H1 (cell line): Measurements from ENCODE around the gene PDE4B. TPM values are rescaled to one million over a fixed set of nuclear protein-coding genes. Genes with fewer than 3 reads are reported as not detected.

Experiments used
- CTCF ChIA-PET: fragments of 300-600 bp; sonication (Branson Sonifier 250); formaldehyde crosslinking; loops from one replicate; lab custom pipeline; 2021; ENCODE audit not compliant: partially characterized antibody; lab: Charles Lee
- POLR2A ChIA-PET: fragments of 300-600 bp; sonication (Branson Sonifier 250); formaldehyde crosslinking; loops from one replicate; lab custom pipeline; 2021; ENCODE audit warnings: inconsistent platforms; ENCODE audit not compliant: partially characterized antibody; lab: Charles Lee
- DNase-seq, 2 experiments: peaks; one replicate each; pipeline versions ENCODE4 v3.0.0 to v3.0.0-alpha.2; 2010 to 2022; ENCODE audit warnings: low spot score in 2 of 2, low read depth in 1 of 2, mixed read lengths in 1 of 2
- FAIRE-seq: peaks from 2 replicates; lab custom pipeline; 2011; peaks lifted over from hg19 to GRCh38; lab: Jason Lieb, UNC
- H2AFZ ChIP-seq: 2 replicates; pipeline ENCODE4 v1.8.1; 2012; ENCODE audit warnings: low read length, inconsistent platforms
- H2AK5ac ChIP-seq: 2 replicates; pipeline ENCODE4 v1.6.1; 2013; ENCODE audit warnings: low read depth, low read length
- H2BK120ac ChIP-seq: replicated peaks from 2 replicates; pipeline ENCODE3; 2013; ENCODE audit warnings: low read depth, low read length, inconsistent platforms
- H2BK12ac ChIP-seq: 2 replicates; pipeline ENCODE4 v1.6.1; 2013; ENCODE audit warnings: low read depth, low read length
- H2BK15ac ChIP-seq: 2 replicates; pipeline ENCODE4 v1.6.1; 2013; ENCODE audit warnings: low read length
- H2BK20ac ChIP-seq: 2 replicates; pipeline ENCODE4 v1.6.1; 2013; ENCODE audit warnings: low read length
- H2BK5ac ChIP-seq: 2 replicates; pipeline ENCODE4 v1.6.1; 2013; ENCODE audit warnings: low read depth, low read length
- H3K14ac ChIP-seq: 2 replicates; pipeline ENCODE4 v1.6.1; 2013; ENCODE audit warnings: inconsistent platforms; ENCODE audit not compliant: insufficient read length
- H3K18ac ChIP-seq: 2 replicates; pipeline ENCODE4 v1.6.1; 2013; ENCODE audit warnings: low read length; ENCODE audit errors: extremely low read depth
- H3K23ac ChIP-seq: 2 replicates; pipeline ENCODE4 v1.6.1; 2013; ENCODE audit warnings: inconsistent platforms; ENCODE audit not compliant: insufficient read length
- H3K23me2 ChIP-seq: 2 replicates; pipeline ENCODE4 v1.6.1; 2013; ENCODE audit warnings: low read depth, low read length
- H3K27ac ChIP-seq: 2 replicates; pipeline ENCODE4 v1.6.1; 2011; ENCODE audit warnings: low read depth, low read length, inconsistent platforms
- H3K27me3 ChIP-seq, 4 experiments: replicated peaks in 1 of 4; 1 replicate in 1 of 4; 2 replicates in 3 of 4; pipeline versions ENCODE4 v1.6.1 to v1.8.1; 2011 to 2013; ENCODE audit warnings: low read length in 3 of 4, mild to moderate bottlenecking in 3 of 4, inconsistent platforms in 2 of 4, mixed read lengths in 2 of 4, moderate library complexity in 1 of 4; ENCODE audit not compliant: control insufficient read depth in 3 of 4, insufficient read depth in 3 of 4; ENCODE audit errors: extremely low read depth in 1 of 4
- H3K36me3 ChIP-seq, 4 experiments: 2 replicates each; pipeline versions ENCODE4 v1.6.1 to v1.8.1; 2011 to 2013; ENCODE audit warnings: mild to moderate bottlenecking in 4 of 4, low read length in 3 of 4, moderate library complexity in 2 of 4, control low read depth in 1 of 4, inconsistent platforms in 1 of 4; ENCODE audit not compliant: insufficient read depth in 4 of 4, control insufficient read depth in 2 of 4
- H3K4ac ChIP-seq: replicated peaks from 2 replicates; pipeline ENCODE3; 2013; ENCODE audit warnings: low read length, low read depth, mixed read lengths, inconsistent platforms; ENCODE audit not compliant: insufficient read length
- H3K4me1 ChIP-seq, 4 experiments: replicated peaks in 1 of 4; 1 replicate in 1 of 4; 2 replicates in 3 of 4; pipeline versions ENCODE4 v1.6.1 to v1.8.1; 2011 to 2013; ENCODE audit warnings: low read length in 3 of 4, inconsistent platforms in 2 of 4, mixed read lengths in 1 of 4; ENCODE audit not compliant: insufficient read depth in 4 of 4, control insufficient read depth in 3 of 4
- H3K4me2 ChIP-seq, 2 experiments: 2 replicates each; pipeline versions ENCODE4 v1.6.1 to v1.8.1; 2011 to 2013; ENCODE audit warnings: low read depth in 2 of 2, low read length in 2 of 2, control low read depth in 1 of 2, inconsistent platforms in 1 of 2, mild to moderate bottlenecking in 1 of 2; ENCODE audit not compliant: insufficient read depth in 1 of 2
- H3K4me3 ChIP-seq, 4 experiments: fragments of 200-600, 300-600 bp in 1 of 4; sonication (generic), shearing (Covaris generic), sonication (Bioruptor Twin) in 1 of 4; 2 replicates each; pipeline versions ENCODE4 v1.5.1 to v1.8.1; 2011 to 2016; ENCODE audit warnings: low read length in 4 of 4, low read depth in 3 of 4, control low read depth in 2 of 4, inconsistent platforms in 2 of 4, mild to moderate bottlenecking in 2 of 4, mixed read lengths in 1 of 4, moderate library complexity in 1 of 4; ENCODE audit not compliant: insufficient read depth in 2 of 4; ENCODE audit errors: extremely low read depth in 1 of 4
- H3K56ac ChIP-seq: replicated peaks from 2 replicates; pipeline ENCODE3; 2013; ENCODE audit warnings: low read depth, mild to moderate bottlenecking, mixed read lengths, low read length, inconsistent platforms; ENCODE audit not compliant: insufficient read length
- H3K79me1 ChIP-seq: 2 replicates; pipeline ENCODE4 v1.6.1; 2013; ENCODE audit warnings: low read depth, low read length, control low read depth
- H3K79me2 ChIP-seq, 2 experiments: 2 replicates each; pipeline versions ENCODE4 v1.6.1 to v1.8.1; 2012 to 2013; ENCODE audit warnings: low read length in 2 of 2, mild to moderate bottlenecking in 2 of 2, inconsistent platforms in 1 of 2; ENCODE audit not compliant: insufficient read depth in 2 of 2, control insufficient read depth in 1 of 2
- H3K9ac ChIP-seq, 4 experiments: replicated peaks in 1 of 4; 1 replicate in 1 of 4; 2 replicates in 3 of 4; pipeline versions ENCODE4 v1.6.1 to v1.8.1; 2011 to 2013; ENCODE audit warnings: low read depth in 3 of 4, low read length in 3 of 4, control low read depth in 2 of 4, mild to moderate bottlenecking in 2 of 4, moderate library complexity in 2 of 4, inconsistent platforms in 1 of 4; ENCODE audit errors: extremely low read depth in 1 of 4
- H3K9me3 ChIP-seq, 2 experiments: 2 replicates each; pipeline versions ENCODE4 v1.6.1 to v1.8.1; 2012 to 2013; ENCODE audit warnings: mild to moderate bottlenecking in 2 of 2, moderate library complexity in 2 of 2, control low read depth in 1 of 2, inconsistent platforms in 1 of 2, low read depth in 1 of 2, low read length in 1 of 2, mixed read lengths in 1 of 2; ENCODE audit not compliant: insufficient read depth in 2 of 2
- H4K20me1 ChIP-seq, 2 experiments: replicated peaks in 1 of 2; 2 replicates each; pipeline versions ENCODE3 to v1.8.1; 2011 to 2013; ENCODE audit warnings: inconsistent platforms in 2 of 2, low read length in 2 of 2, mild to moderate bottlenecking in 1 of 2; ENCODE audit not compliant: insufficient read depth in 2 of 2, control insufficient read depth in 1 of 2
- H4K5ac ChIP-seq: 2 replicates; pipeline ENCODE4 v1.6.1; 2013; ENCODE audit warnings: low read length, low read depth, mixed read lengths, inconsistent platforms; ENCODE audit not compliant: insufficient read length
- H4K8ac ChIP-seq: 2 replicates; pipeline ENCODE4 v1.8.0; 2013; ENCODE audit warnings: mild to moderate bottlenecking, moderate library complexity, low read length, inconsistent platforms; ENCODE audit not compliant: insufficient read depth; ENCODE audit errors: extremely low read depth
- H4K91ac ChIP-seq: replicated peaks from 2 replicates; pipeline ENCODE3; 2013; ENCODE audit warnings: low read length, mixed read lengths, inconsistent platforms; ENCODE audit not compliant: insufficient read length
- CTBP2 ChIP-seq: IDR thresholded peaks from 2 replicates; pipeline ENCODE4 v1.7.0; 2011; ENCODE audit warnings: borderline replicate concordance, mild to moderate bottlenecking, moderate library complexity, mixed read lengths, low read length; ENCODE audit not compliant: insufficient read depth, insufficient read length
- EZH2 ChIP-seq: fragments of 200-600 bp; sonication (generic); IDR thresholded peaks from 2 replicates; pipeline ENCODE4 v1.7.1; 2012; ENCODE audit warnings: low read depth, mild to moderate bottlenecking, moderate library complexity, low read length, inconsistent platforms; ENCODE audit not compliant: severe bottlenecking
- HDAC2 ChIP-seq, 2 experiments: fragments of 300-600 bp in 1 of 2; sonication (generic) in 1 of 2; IDR thresholded peaks; 2 replicates each; pipeline ENCODE4 v1.6.1; 2011 to 2012; ENCODE audit warnings: low read depth in 2 of 2, low read length in 2 of 2, mild to moderate bottlenecking in 2 of 2, moderate library complexity in 2 of 2, borderline replicate concordance in 1 of 2, inconsistent platforms in 1 of 2
- MAFK ChIP-seq: IDR thresholded peaks from 2 replicates; pipeline ENCODE4 v1.6.1; 2012; ENCODE audit warnings: low read depth, mild to moderate bottlenecking, improper control_type of control experiment, low read length
- MAX ChIP-seq: IDR thresholded peaks from 2 replicates; pipeline ENCODE4 v1.6.1; 2012; ENCODE audit warnings: inconsistent platforms
- RFX5 ChIP-seq: IDR thresholded peaks from 2 replicates; pipeline ENCODE4 v1.6.1; 2011; ENCODE audit warnings: low read depth, low read length, improper control_type of control experiment, borderline replicate concordance
- RNF2 ChIP-seq: fragments of 200-900, 300-1000 bp; sonication (generic); IDR thresholded peaks from 2 replicates; pipeline ENCODE4 v1.7.1; 2016; ENCODE audit warnings: borderline replicate concordance, low read depth, mild to moderate bottlenecking, antibody characterized with exemption, low read length; ENCODE audit not compliant: poor library complexity, severe bottlenecking; ENCODE audit errors: missing control alignments
- SIN3A ChIP-seq, 2 experiments: IDR thresholded peaks in 1 of 2; conservative IDR thresholded peaks in 1 of 2; 2 replicates each; pipeline ENCODE4 v1.6.1; 2011 to 2012; ENCODE audit warnings: low read length in 2 of 2, improper control_type of control experiment in 1 of 2, low read depth in 1 of 2, mild to moderate bottlenecking in 1 of 2
- SIRT6 ChIP-seq: IDR thresholded peaks from one replicate; pipeline ENCODE4 v1.7.1; 2012; ENCODE audit warnings: low read length, inconsistent platforms
- SP2 ChIP-seq: IDR thresholded peaks from 2 replicates; pipeline ENCODE4 v1.6.1; 2012; ENCODE audit warnings: mild to moderate bottlenecking, low read length, inconsistent platforms
- USF2 ChIP-seq: IDR thresholded peaks from 2 replicates; pipeline ENCODE4 v1.6.1; 2011; ENCODE audit warnings: low read length, improper control_type of control experiment
- ZNF274 ChIP-seq: IDR thresholded peaks from 2 replicates; pipeline ENCODE4 v1.7.0; 2012; ENCODE audit warnings: low read length, borderline replicate concordance; ENCODE audit errors: extremely low read depth
- WGBS, 2 experiments: shearing (Covaris generic) in 1 of 2; methylation state at CpG; one replicate each; pipeline versions ENCODE4 v1.1.6 to v1.1.7; 2013 to 2015; ENCODE audit warnings: low lambda C conversion rate in 2 of 2, mixed read lengths in 2 of 2, inconsistent platforms in 1 of 2, low coverage in 1 of 2, missing lambda C conversion rate in 1 of 2; ENCODE audit not compliant: insufficient replicate concordance in 2 of 2, insufficient coverage in 1 of 2, insufficient read length in 1 of 2; ENCODE audit errors: extremely low coverage in 1 of 2, missing lambda C conversion rate in 1 of 2; 5-methylcytosine and 5-hydroxymethylcytosine counted together
- polyA plus RNA-seq, 7 experiments: library from polyadenylated mRNA; depleted of rRNA in 3 of 7; stranded (reverse) in 5 of 7; unstranded in 2 of 7; fragments of >200 nt in 5 of 7; fragments of 200-250 nt in 2 of 7; gene quantifications; 1 replicate in 5 of 7; 2 replicates in 1 of 7; 4 replicates in 1 of 7; pipeline versions ENCODE4 v1.2.1 to v1.2.3, GENCODE V29; 2011 to 2013; ENCODE audit warnings: missing spikeins in 2 of 7, mixed read lengths in 2 of 7
- total RNA-seq: library from RNA; stranded (reverse); fragmentation: NEBNext Ultra II Directional; extraction: Animal tissue kit (Norgen Biotek cat#: 25700); gene quantifications from 2 replicates; pipeline ENCODE4 v1.2.1, GENCODE V29; 2021

The PDE4B gene
- total and polyA plus RNA-seq, 2 of the 8 experiments (the other 6 are each of a cell fraction or from before 2014, with no cell fraction given): 5.0 to 15.1 TPM

- ChIA-PET CTCF (interaction anchor here (1.4 to 1.8 kb wide), 2 partner anchors 246 to 248 kb away, joined by 3 to 8 read pairs; no protein-coding TSS in a partner anchor), POLR2A (no interaction called here)
- Histone ChIP-seq H3K23me2 (no peaks in the 10 kb centered on the region), H4K8ac (no peak overlapping the region), H3K9ac (no peak overlapping the region), H2AK5ac (no peak overlapping the region), H3K79me2 (no peaks in the 10 kb centered on the region), H2AFZ (no peak overlapping the region), H3K4ac (no peak overlapping the region), H3K14ac (no peak overlapping the region), H3K4me2 (no peak overlapping the region), H2BK120ac (no peak overlapping the region), H3K36me3 (no peaks in the 10 kb centered on the region), H3K4me3 (no peak overlapping the region), H4K91ac (no peak overlapping the region), H3K23ac (no peak overlapping the region), H3K79me1 (no peaks in the 10 kb centered on the region), H2BK12ac (no peak overlapping the region), H3K56ac (no peak overlapping the region), H3K18ac (no peak overlapping the region), H3K27ac (no peak overlapping the region), H4K5ac (no peak overlapping the region), H3K9me3 (no peaks in the 10 kb centered on the region), H2BK5ac (no peak overlapping the region), H2BK15ac (no peak overlapping the region), H4K20me1 (no peaks in the 10 kb centered on the region), H3K27me3 (no peaks in the 10 kb centered on the region; a peak in 1 of 7 replicates), H2BK20ac (no peak overlapping the region), H3K4me1 (no peaks in the 10 kb centered on the region)
- FAIRE-seq (no peak), DNase-seq (no peak)
- WGBS, 2 experiments: 94% methylated on average over 2 of the region's 2 CpGs; no CpG with 5 or more reads in 1 of the 2 experiments
- TF ChIP-seq MAFK (no peak), USF2 (no peak), SP2 (no peak), RNF2 (no peak), HDAC2 (IDR thresholded peaks at IDR 0.05; ENCODE audit: borderline replicate concordance in 1 of 2, low read depth in 2 of 2, low read length in 2 of 2) (no peak), MAX (no peak), SIRT6 (no peak), EZH2 (no peak), SIN3A (conservative IDR thresholded peaks at IDR 0.05 in 1 of 2, IDR thresholded peaks at IDR 0.05 in 1 of 2; ENCODE audit: low read depth in 1 of 2, low read length in 2 of 2) (no peak), RFX5 (no peak), CTBP2 (no peak), ZNF274 (no peak)
These were observed 201.5 kb downstream of the PDE4B start for GRCh38 chr1:65994223-65994622.
